ENCODE measurements around the gene FLVCR1. TPM values are rescaled to one million over a fixed set of nuclear protein-coding genes. Genes with fewer than 3 reads are reported as not detected.
"Not testable (repeated sequence)": the region's sequence is repeated elsewhere in the genome, so short reads cannot be mapped to it uniquely, and the experiment has no call there.

Gene FLVCR1
- total RNA-seq, 4 donors from 2014 or later: 3.2 to 7.2 (median 4.9) TPM

DNA sequence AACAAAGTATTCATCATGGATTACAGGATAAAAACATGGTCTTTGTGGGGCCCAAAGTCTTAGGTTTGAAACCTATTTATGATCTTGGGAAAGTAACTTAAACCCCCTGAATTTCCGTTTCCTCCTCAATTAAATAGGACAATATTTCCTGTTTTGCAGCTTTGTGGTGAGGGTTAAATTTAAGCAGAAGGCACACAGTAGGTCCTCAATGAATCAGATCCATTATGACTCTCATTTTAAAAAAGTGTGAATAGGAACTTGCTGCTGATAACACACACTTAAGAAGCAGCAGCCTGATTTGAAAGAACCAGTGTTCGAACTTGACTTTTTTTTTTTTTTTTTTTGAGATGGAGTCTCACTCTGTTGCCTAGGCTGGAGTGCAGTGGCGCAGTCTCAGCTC lies 50.9 kb downstream of the FLVCR1 start:
- no peak for ATAC-seq (ENCODE audit: low FRiP score)
- no peak for DNase-seq (ENCODE audit: low spot score)
- TF ChIP-seq, protein P1, sequence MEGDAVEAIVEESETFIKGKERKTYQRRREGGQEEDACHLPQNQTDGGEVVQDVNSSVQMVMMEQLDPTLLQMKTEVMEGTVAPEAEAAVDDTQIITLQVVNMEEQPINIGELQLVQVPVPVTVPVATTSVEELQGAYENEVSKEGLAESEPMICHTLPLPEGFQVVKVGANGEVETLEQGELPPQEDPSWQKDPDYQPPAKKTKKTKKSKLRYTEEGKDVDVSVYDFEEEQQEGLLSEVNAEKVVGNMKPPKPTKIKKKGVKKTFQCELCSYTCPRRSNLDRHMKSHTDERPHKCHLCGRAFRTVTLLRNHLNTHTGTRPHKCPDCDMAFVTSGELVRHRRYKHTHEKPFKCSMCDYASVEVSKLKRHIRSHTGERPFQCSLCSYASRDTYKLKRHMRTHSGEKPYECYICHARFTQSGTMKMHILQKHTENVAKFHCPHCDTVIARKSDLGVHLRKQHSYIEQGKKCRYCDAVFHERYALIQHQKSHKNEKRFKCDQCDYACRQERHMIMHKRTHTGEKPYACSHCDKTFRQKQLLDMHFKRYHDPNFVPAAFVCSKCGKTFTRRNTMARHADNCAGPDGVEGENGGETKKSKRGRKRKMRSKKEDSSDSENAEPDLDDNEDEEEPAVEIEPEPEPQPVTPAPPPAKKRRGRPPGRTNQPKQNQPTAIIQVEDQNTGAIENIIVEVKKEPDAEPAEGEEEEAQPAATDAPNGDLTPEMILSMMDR (IDR thresholded peaks at IDR 0.05): no peak

DNA sequence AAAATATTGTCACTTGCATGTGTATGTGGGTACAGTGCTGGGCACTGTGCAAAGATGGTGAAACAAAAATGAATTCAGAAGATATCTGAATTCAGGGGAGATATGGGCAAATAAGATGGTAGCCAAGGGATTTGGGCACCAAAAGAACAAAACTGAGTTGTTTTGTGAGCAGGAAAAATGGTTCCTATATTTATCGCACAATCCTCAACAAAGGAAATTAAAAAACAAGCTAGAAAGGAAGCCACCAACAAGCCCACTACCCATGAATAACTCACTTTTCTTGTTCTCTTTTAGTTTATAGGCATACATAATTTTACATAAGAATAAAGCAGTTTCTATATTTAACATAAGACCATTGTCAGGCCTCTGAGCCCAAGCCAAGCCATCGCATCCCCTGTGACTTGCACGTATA lies 51.6 kb downstream of the FLVCR1 start:
- TF ChIP-seq, protein P1 (IDR thresholded peaks at IDR 0.05): no peak
- no peak for ATAC-seq (ENCODE audit: low FRiP score)
- no peak for DNase-seq (ENCODE audit: low spot score)

DNA sequence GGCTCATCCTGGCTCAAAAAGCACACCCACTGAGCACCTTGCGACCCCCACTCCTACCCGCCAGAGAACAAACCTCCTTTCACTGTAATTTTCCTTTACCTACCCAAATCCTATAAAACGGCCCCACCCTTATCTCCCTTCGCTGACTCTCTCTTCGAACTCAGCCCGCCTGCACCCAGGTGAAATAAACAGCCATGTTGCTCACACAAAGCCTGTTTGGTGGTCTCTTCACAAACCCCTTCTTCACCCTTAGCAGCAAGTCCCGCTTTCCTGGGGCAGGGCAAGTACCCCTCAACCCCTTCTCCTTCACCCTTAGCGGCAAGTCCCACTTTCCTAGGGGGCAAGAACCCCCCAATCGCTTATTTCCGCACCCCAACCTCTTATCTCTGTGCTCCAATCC lies 52.1 kb downstream of the FLVCR1 start:
- not testable (repeated sequence) for DNase-seq (ENCODE audit: low spot score); ATAC-seq (ENCODE audit: low FRiP score)

DNA sequence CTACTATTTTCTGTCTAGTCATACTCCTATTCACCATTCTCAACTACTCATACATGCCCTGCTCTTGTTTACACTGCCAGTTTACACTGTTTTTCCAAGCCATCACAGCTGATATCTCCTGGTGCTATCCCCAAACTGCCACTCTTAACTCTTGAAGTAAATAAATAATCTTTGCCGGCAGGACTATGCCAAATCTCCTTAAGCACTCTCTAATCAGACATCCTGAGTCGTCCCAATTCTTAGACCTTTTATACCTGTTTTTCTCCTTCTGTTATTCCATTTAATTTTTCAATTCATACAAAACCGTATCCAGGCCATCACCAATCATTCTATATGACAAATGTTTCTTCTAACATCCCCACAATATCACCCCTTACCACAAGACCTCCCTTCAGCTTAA lies 55.6 kb downstream of the FLVCR1 start:
- not testable (repeated sequence) for ATAC-seq (ENCODE audit: low FRiP score); DNase-seq (ENCODE audit: low spot score)

DNA sequence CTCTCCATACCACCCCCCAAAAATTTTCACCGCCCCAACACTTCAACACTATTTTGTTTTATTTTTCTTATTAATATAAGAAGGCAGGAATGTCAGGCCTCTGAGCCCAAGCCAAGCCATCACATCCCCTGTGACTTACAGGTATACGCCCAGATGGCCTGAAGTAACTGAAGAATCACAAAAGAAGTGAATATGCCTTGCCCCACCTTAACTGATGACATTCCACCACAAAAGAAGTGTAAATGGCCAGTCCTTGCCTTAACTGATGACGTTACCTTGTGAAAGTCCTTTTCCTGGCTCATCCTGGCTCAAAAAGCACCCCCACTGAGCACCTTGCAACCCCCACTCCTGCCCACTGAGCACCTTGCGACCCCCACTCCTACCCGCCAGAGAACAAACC lies 56.0 kb downstream of the FLVCR1 start:
- ATAC-seq (ENCODE audit: low FRiP score): not testable (repeated sequence)

DNA sequence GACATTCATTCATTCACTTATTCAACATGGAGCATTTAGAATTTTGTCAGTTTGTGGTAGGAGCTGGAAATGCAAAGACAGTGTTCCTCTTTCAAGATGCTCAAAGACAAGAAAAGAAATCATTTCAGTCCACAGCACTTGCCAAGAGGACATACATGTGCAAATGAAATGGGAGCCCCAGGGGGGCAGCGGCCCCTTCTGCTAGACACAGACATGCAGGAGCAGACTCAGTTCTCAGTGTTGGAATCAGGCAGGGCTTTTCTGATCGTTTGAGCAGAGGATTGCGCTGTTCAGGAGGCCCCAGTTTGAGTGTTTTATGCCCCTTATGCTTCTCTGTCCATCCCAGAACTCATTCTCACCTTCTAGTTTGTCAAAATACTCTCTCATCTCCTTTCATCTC lies 56.7 kb downstream of the FLVCR1 start:
- TF ChIP-seq, protein P1 (IDR thresholded peaks at IDR 0.05): no peak
- DNase-seq (ENCODE audit: low spot score): no peak
- ATAC-seq (ENCODE audit: low FRiP score): no peak

More for the DNA sequence above, 56.0 kb downstream of the FLVCR1 start:
- DNase-seq (ENCODE audit: low spot score): not testable (repeated sequence)

DNA sequence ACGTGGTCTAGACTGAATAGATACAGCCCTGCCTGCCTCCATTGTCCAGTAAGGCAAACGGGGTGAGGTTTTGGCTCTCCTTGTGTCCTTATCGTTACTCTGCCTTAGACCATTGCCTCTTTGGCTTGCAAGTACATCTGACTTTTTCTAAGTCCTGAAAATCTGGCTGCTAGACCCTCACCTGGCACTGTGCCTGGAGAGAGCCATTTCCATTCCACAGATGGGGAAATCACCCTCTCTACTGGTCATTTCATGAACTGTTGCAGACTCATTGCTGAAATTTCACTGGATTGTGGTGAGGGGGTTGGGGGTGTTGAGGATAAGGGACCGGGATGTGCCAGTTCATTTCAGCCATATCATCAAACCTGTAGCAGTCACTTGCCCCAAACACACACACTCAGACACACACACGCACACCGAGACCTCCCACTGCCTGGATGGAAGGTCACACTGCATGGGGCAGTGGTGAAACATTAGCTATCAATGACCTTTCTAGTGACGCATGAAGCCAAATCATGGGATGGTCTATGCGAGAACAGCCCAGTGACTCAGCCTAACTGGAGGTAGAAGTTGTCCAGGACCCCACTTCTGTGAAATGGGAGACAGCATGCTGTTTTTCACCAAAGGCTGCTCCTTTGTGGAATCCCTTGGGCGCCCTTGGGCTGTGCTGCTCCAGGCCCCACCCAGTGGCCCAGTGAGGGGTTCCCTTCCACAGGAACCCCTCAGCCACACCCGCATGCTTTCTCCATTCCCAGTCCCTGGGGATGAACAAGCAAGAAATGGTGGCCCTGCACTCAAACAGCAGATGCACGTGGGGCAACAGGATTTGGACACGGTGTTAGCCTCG lies 57.4 kb downstream of the FLVCR1 start:
- DNase-seq (ENCODE audit: low spot score) (no peak), ATAC-seq (ENCODE audit: low FRiP score) (peak; percentile 32)
- TF ChIP-seq, protein P1 (IDR thresholded peaks at IDR 0.05): no peak

DNA sequence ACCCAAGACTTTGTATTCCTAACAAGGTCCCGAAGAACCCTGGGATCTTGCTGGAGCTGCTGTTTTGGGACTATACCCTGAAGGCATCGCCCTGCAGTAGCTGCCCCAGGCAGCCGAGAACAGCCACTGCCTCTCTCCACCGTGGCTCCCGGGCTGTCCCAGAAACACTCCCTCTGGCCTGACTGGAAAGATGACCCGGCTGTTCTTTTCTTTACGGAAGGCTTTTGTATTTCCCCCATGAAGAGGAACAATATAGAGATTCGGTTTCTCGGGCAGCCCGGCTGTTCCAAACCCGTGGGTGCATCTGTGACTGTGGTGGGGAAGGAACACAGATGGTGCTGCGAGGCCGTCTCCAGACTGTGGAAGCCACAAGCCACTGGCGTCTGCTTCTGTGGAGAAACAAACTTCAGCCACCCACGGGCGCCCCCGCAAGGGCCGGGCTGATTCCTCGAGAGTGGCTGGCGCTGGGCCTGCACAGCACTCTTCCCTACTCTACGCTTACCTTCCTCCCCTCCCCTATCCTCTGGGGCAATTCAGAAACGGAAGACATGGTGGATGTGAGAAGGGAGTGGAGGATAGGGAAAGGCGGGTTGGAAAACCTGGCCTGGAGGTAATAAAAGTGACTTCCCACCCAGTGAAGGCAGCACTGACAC lies 58.5 kb downstream of the FLVCR1 start:
- ATAC-seq (ENCODE audit: low FRiP score) (no peak), DNase-seq (ENCODE audit: low spot score) (no peak)
- TF ChIP-seq, protein P1 (IDR thresholded peaks at IDR 0.05): no peak

Measured in omental fat pad (tissue), 4 donors.